MM.1S (cell line): ENCODE data around the gene NINJ1.
"Not testable (repeated sequence)": the region's sequence is repeated elsewhere in the genome, so short reads cannot be mapped to it uniquely, and the experiment has no call there.

Source experiments
- DNase-seq: peaks from one replicate; pipeline ENCODE4 v3.0.0-alpha.2; 2015
- H2AFZ ChIP-seq: fragments of 300-600 bp; sonication (generic); 2 replicates; pipeline ENCODE4 v1.6.0; 2016; ENCODE audit warnings: antibody characterized with exemption, low read length
- H3F3A ChIP-seq: fragments of 300-600 bp; sonication (generic); 2 replicates; pipeline ENCODE4 v1.6.1; 2016; ENCODE audit warnings: mild to moderate bottlenecking, antibody characterized with exemption, low read length, moderate library complexity, mixed read lengths; ENCODE audit not compliant: insufficient read depth
- H3K27ac ChIP-seq: fragments of 300-600 bp; sonication (generic); 2 replicates; pipeline ENCODE4 v1.5.1; 2016; ENCODE audit warnings: mild to moderate bottlenecking, low read length
- H3K27me3 ChIP-seq: fragments of 300-600 bp; sonication (generic); replicated peaks from 2 replicates; pipeline ENCODE4 v1.6.0; 2016; ENCODE audit warnings: low read length; ENCODE audit not compliant: insufficient read depth
- H3K36me3 ChIP-seq: fragments of 300-600 bp; sonication (generic); replicated peaks from 2 replicates; pipeline ENCODE4 v1.6.1; 2016; ENCODE audit warnings: mild to moderate bottlenecking, low read length, mixed read lengths; ENCODE audit not compliant: insufficient read depth
- H3K4me1 ChIP-seq: fragments of 300-600 bp; sonication (generic); 2 replicates; pipeline ENCODE4 v1.6.1; 2016; ENCODE audit warnings: low read length, mixed read lengths
- H3K4me2 ChIP-seq: fragments of 300-600 bp; sonication (generic); 2 replicates; pipeline ENCODE4 v1.6.0; 2016; ENCODE audit warnings: low read depth, low read length
- H3K4me3 ChIP-seq: fragments of 300-600 bp; sonication (generic); 2 replicates; pipeline ENCODE4 v1.5.1; 2016; ENCODE audit warnings: low read length, mixed read lengths
- H3K79me2 ChIP-seq: fragments of 300-600 bp; sonication (generic); 2 replicates; pipeline ENCODE4 v1.6.1; 2016; ENCODE audit warnings: mixed run types, low read length, mixed read lengths
- H3K9ac ChIP-seq: fragments of 300-600 bp; sonication (generic); 2 replicates; pipeline ENCODE4 v1.6.1; 2016; ENCODE audit warnings: low read length, mixed read lengths
- H3K9me2 ChIP-seq: fragments of 300-600 bp; sonication (generic); replicated peaks from 2 replicates; pipeline ENCODE4 v1.6.1; 2016; ENCODE audit warnings: mild to moderate bottlenecking, low read length, mixed read lengths; ENCODE audit not compliant: insufficient read depth
- H3K9me3 ChIP-seq: fragments of 300-600 bp; sonication (generic); replicated peaks from 2 replicates; pipeline ENCODE4 v1.6.1; 2016; ENCODE audit warnings: mild to moderate bottlenecking, low read length, mixed read lengths; ENCODE audit not compliant: insufficient read depth
- H4K20me1 ChIP-seq: fragments of 300-600 bp; sonication (generic); 2 replicates; pipeline ENCODE4 v1.6.1; 2016; ENCODE audit warnings: mild to moderate bottlenecking, low read length, moderate library complexity, mixed read lengths; ENCODE audit not compliant: insufficient read depth
- CTCF ChIP-seq: fragments of 300-600 bp; sonication (generic); IDR thresholded peaks from 2 replicates; pipeline ENCODE4 v1.5.1; 2016; ENCODE audit warnings: antibody characterized with exemption, low read length, mixed read lengths
- EZH2 ChIP-seq: fragments of 300-600 bp; sonication (generic); optimal IDR thresholded peaks from 2 replicates; pipeline ENCODE3; 2017; ENCODE audit warnings: low read depth, mild to moderate bottlenecking, antibody characterized with exemption, low read length, mixed read lengths
- EZH2phosphoT487 ChIP-seq: fragments of 300-600 bp; sonication (generic); IDR thresholded peaks from 2 replicates; pipeline ENCODE4 v1.6.1; 2018; ENCODE audit warnings: antibody characterized with exemption, low read length

NINJ1 gene

GRCh38 chr9:93119703-93119952 is 14.4 kb downstream of the NINJ1 start:
- no peaks in the 10 kb centered on the region for H3K79me2 ChIP-seq
- no peaks in the 10 kb centered on the region for H4K20me1 ChIP-seq
- no peak overlapping the region for H2AFZ ChIP-seq
- H3K9me3 ChIP-seq: no peaks in the 10 kb centered on the region
- no peaks in the 10 kb centered on the region for H3K36me3 ChIP-seq
- no peaks in the 10 kb centered on the region for H3K27me3 ChIP-seq
- no peak overlapping the region for H3K9ac ChIP-seq
- H3K27ac ChIP-seq: no peak overlapping the region
- no peak for DNase-seq
- no peaks in the 10 kb centered on the region; the same call in 1 of the 2 replicates for H3K4me1 ChIP-seq
- no peak overlapping the region for H3K4me2 ChIP-seq
- TF ChIP-seq EZH2phosphoT487 (no peak), EZH2 (no peak), CTCF (no peak)
- H3K9me2 ChIP-seq: no peaks in the 10 kb centered on the region
- no peaks in the 10 kb centered on the region for H3F3A ChIP-seq
- no peak overlapping the region for H3K4me3 ChIP-seq

- no peak overlapping the region for H3K27ac ChIP-seq
- H3K4me2 ChIP-seq: no peak overlapping the region
- H3K9me2 ChIP-seq: no peaks in the 10 kb centered on the region
- no peaks in the 10 kb centered on the region for H3F3A ChIP-seq
- no peaks in the 10 kb centered on the region for H3K79me2 ChIP-seq
- no peaks in the 10 kb centered on the region for H3K36me3 ChIP-seq
- no peak overlapping the region for H3K4me3 ChIP-seq
- no peak for DNase-seq
- H2AFZ ChIP-seq: no peak overlapping the region
- H3K9ac ChIP-seq: no peak overlapping the region
- no peaks in the 10 kb centered on the region for H3K27me3 ChIP-seq
- TF ChIP-seq CTCF (no peak), EZH2 (no peak), EZH2phosphoT487 (no peak)
- no peaks in the 10 kb centered on the region for H4K20me1 ChIP-seq
- H3K4me1 ChIP-seq: no peaks in the 10 kb centered on the region; the same call in 1 of the 2 replicates
- no peaks in the 10 kb centered on the region for H3K9me3 ChIP-seq
Observed at GRCh38 chr9:93118863-93119702, 15.0 kb downstream of the NINJ1 start.

- Histone ChIP-seq H2AFZ (no peak overlapping the region), H3K9me2 (no peaks in the 10 kb centered on the region), H3K27me3 (no peaks in the 10 kb centered on the region), H3K4me1 (peaks cover 6% of the 10 kb centered on the region; the same call in 1 of the 2 replicates), H3K9me3 (no peaks in the 10 kb centered on the region), H4K20me1 (no peaks in the 10 kb centered on the region), H3K4me3 (no peak overlapping the region), H3K27ac (no peak overlapping the region), H3F3A (no peaks in the 10 kb centered on the region), H3K4me2 (no peak overlapping the region), H3K79me2 (no peaks in the 10 kb centered on the region), H3K36me3 (no peaks in the 10 kb centered on the region), H3K9ac (no peak overlapping the region)
- DNase-seq: no peak
- TF ChIP-seq EZH2 (no peak), EZH2phosphoT487 (no peak), CTCF (no peak)
Observed at GRCh38 chr9:93117924-93118862, 15.9 kb downstream of the NINJ1 start.

- not testable (repeated sequence) for H3K79me2 ChIP-seq, H3K4me2 ChIP-seq, H3F3A ChIP-seq, H4K20me1 ChIP-seq, H3K9me2 ChIP-seq, DNase-seq, H3K9me3 ChIP-seq, H3K27ac ChIP-seq, H3K4me1 ChIP-seq, H3K9ac ChIP-seq, H3K4me3 ChIP-seq, H2AFZ ChIP-seq, H3K27me3 ChIP-seq, H3K36me3 ChIP-seq
Observed at GRCh38 chr9:93117521-93117920, 16.5 kb downstream of the NINJ1 start.
